C4-2B (cell line): ENCODE data around the gene RNU6-1.

Experiments used
- ZFX ChIP-seq: fragments of 450-650 bp; IDR thresholded peaks from 2 replicates; pipeline ENCODE4 v1.6.1; 2017
- TF ChIP-seq, protein P1 (sequence below): fragments of 450-650 bp; conservative IDR thresholded peaks from 2 replicates; pipeline ENCODE4 v1.5.1; 2017; ENCODE audit warnings: mild to moderate bottlenecking

DNA sequence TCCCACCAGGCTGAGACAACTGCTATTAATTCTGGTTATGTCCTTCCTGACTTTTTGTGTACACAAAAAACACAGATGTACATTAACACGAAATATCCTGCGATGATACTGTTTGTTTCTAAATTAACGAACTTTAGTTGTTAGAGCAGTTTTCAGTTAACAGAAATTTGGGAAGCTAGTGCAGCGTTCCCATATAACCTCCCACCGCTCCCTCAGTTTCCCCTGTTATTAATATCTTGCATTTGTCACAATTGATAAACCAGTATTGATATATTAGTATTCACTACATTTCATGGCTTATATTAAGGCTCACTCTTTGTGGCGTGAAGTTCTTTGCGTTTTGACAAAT, 45.3 kb upstream of the RNU6-1 start:
- TF ChIP-seq, protein P1, sequence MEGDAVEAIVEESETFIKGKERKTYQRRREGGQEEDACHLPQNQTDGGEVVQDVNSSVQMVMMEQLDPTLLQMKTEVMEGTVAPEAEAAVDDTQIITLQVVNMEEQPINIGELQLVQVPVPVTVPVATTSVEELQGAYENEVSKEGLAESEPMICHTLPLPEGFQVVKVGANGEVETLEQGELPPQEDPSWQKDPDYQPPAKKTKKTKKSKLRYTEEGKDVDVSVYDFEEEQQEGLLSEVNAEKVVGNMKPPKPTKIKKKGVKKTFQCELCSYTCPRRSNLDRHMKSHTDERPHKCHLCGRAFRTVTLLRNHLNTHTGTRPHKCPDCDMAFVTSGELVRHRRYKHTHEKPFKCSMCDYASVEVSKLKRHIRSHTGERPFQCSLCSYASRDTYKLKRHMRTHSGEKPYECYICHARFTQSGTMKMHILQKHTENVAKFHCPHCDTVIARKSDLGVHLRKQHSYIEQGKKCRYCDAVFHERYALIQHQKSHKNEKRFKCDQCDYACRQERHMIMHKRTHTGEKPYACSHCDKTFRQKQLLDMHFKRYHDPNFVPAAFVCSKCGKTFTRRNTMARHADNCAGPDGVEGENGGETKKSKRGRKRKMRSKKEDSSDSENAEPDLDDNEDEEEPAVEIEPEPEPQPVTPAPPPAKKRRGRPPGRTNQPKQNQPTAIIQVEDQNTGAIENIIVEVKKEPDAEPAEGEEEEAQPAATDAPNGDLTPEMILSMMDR = no peak
- TF ChIP-seq ZFX = no peak
